HepG2 (cell line): ENCODE measurements around the gene COMT. TPM values are rescaled to one million over a fixed set of nuclear protein-coding genes. Genes with fewer than 3 reads are reported as not detected.

Experiments used
- AKAP8 ChIP-seq: sonication (generic); formaldehyde crosslinking; IDR thresholded peaks from 2 replicates; pipeline ENCODE4 v1.5.1; 2020; ENCODE audit warnings: mild to moderate bottlenecking, missing genetic modification reagents
- CC2D1A ChIP-seq: sonication (generic); formaldehyde crosslinking; IDR thresholded peaks from 2 replicates; pipeline ENCODE4 v1.8.1; 2023; ENCODE audit warnings: mild to moderate bottlenecking, missing genetic modification reagents
- CEBPG ChIP-seq: IDR thresholded peaks from 2 replicates; pipeline ENCODE4 v1.6.1; 2016
- ETV6 ChIP-seq: sonication (generic); formaldehyde crosslinking; conservative IDR thresholded peaks from 2 replicates; pipeline ENCODE4 v1.4.0; 2020; ENCODE audit warnings: missing genetic modification reagents
- FOXA3 ChIP-seq: IDR thresholded peaks from 2 replicates; pipeline ENCODE4 v1.6.1; 2016; ENCODE audit warnings: missing genetic modification reagents, missing compliant biosample characterization
- HINFP ChIP-seq: sonication (generic); formaldehyde crosslinking; IDR thresholded peaks from 2 replicates; pipeline ENCODE4 v1.4.0; 2020; ENCODE audit warnings: low read depth, mild to moderate bottlenecking, missing genetic modification reagents
- HOXA5 ChIP-seq: sonication (generic); formaldehyde crosslinking; IDR thresholded peaks from 2 replicates; pipeline ENCODE4 v1.4.0; 2020; ENCODE audit warnings: missing genetic modification reagents
- MBD4 ChIP-seq: IDR thresholded peaks from 2 replicates; pipeline ENCODE4 v1.6.1; 2012; ENCODE audit warnings: low read length, inconsistent platforms, borderline replicate concordance
- NFKBIZ ChIP-seq: IDR thresholded peaks from 2 replicates; pipeline ENCODE4 v1.6.1; 2018; ENCODE audit warnings: missing genetic modification reagents, missing compliant biosample characterization
- PLRG1 ChIP-seq: fragments of 450-650 bp; conservative IDR thresholded peaks from 2 replicates; pipeline ENCODE4 v1.6.1; 2016
- RFXAP ChIP-seq: sonication (generic); formaldehyde crosslinking; IDR thresholded peaks from 2 replicates; pipeline ENCODE4 v1.4.0; 2020; ENCODE audit warnings: missing genetic modification reagents, borderline replicate concordance
- SAP130 ChIP-seq: IDR thresholded peaks from 2 replicates; pipeline ENCODE4 v1.6.1; 2016; ENCODE audit warnings: low read depth
- SP140L ChIP-seq: sonication (generic); formaldehyde crosslinking; IDR thresholded peaks from 2 replicates; pipeline ENCODE4 v1.4.0; 2020; ENCODE audit warnings: missing genetic modification reagents, borderline replicate concordance
- SP2 ChIP-seq: sonication (generic); formaldehyde crosslinking; IDR thresholded peaks from 2 replicates; pipeline ENCODE4 v1.5.1; 2020; ENCODE audit warnings: mild to moderate bottlenecking, missing genetic modification reagents
- TBP ChIP-seq: sonication (generic); formaldehyde crosslinking; IDR thresholded peaks from 2 replicates; pipeline ENCODE4 v1.5.0; 2020; ENCODE audit warnings: missing genetic modification reagents
- THYN1 ChIP-seq: sonication (generic); formaldehyde crosslinking; IDR thresholded peaks from 2 replicates; pipeline ENCODE4 v1.8.1; 2023; ENCODE audit warnings: low read depth, mild to moderate bottlenecking, moderate library complexity, missing genetic modification reagents, borderline replicate concordance
- YEATS2 ChIP-seq: sonication (generic); formaldehyde crosslinking; IDR thresholded peaks from 2 replicates; pipeline ENCODE4 v1.4.0; 2020; ENCODE audit warnings: missing genetic modification reagents, borderline replicate concordance
- ZBTB7B ChIP-seq: sonication (generic); formaldehyde crosslinking; IDR thresholded peaks from 2 replicates; pipeline ENCODE4 v1.4.0; 2020; ENCODE audit warnings: missing genetic modification reagents
- ZMYM3 ChIP-seq: sonication (generic); formaldehyde crosslinking; IDR thresholded peaks from 2 replicates; pipeline ENCODE4 v1.5.1; 2020; ENCODE audit warnings: mild to moderate bottlenecking, missing genetic modification reagents
- ZNF10 ChIP-seq: sonication (generic); formaldehyde crosslinking; IDR thresholded peaks from 2 replicates; pipeline ENCODE4 v1.4.0; 2020; ENCODE audit warnings: mild to moderate bottlenecking, low read depth, missing genetic modification reagents, borderline replicate concordance
- ZNF121 ChIP-seq: sonication (generic); formaldehyde crosslinking; IDR thresholded peaks from 2 replicates; pipeline ENCODE4 v1.5.0; 2020; ENCODE audit warnings: mild to moderate bottlenecking, missing genetic modification reagents
- ZNF160 ChIP-seq: sonication (generic); formaldehyde crosslinking; IDR thresholded peaks from 2 replicates; pipeline ENCODE4 v1.8.0; 2022; ENCODE audit warnings: mild to moderate bottlenecking, inconsistent platforms, missing genetic modification reagents
- ZNF563 ChIP-seq: sonication (generic); formaldehyde crosslinking; IDR thresholded peaks from 2 replicates; pipeline ENCODE4 v1.8.0; 2022; ENCODE audit warnings: mild to moderate bottlenecking, moderate library complexity, missing genetic modification reagents
- ZNF691 ChIP-seq: sonication (generic); formaldehyde crosslinking; IDR thresholded peaks from 2 replicates; pipeline ENCODE4 v1.4.0; 2020; ENCODE audit warnings: missing genetic modification reagents, low read depth, mild to moderate bottlenecking, borderline replicate concordance
- ZNF772 ChIP-seq: sonication (generic); formaldehyde crosslinking; IDR thresholded peaks from 2 replicates; pipeline ENCODE4 v1.5.0; 2020; ENCODE audit warnings: mild to moderate bottlenecking, missing genetic modification reagents
- ZNF792 ChIP-seq: IDR thresholded peaks from 2 replicates; pipeline ENCODE4 v1.6.1; 2016
- ZNF883 ChIP-seq: sonication (generic); formaldehyde crosslinking; IDR thresholded peaks from 2 replicates; pipeline ENCODE4 v1.5.1; 2020; ENCODE audit warnings: mild to moderate bottlenecking, missing genetic modification reagents; ENCODE audit errors: not compliant biosample characterization
- polyA plus RNA-seq, 8 experiments: library from polyadenylated mRNA; depleted of rRNA in 3 of 8; stranded (reverse) in 7 of 8; unstranded in 1 of 8; fragments of >200 nt; fragmentation: Illumina TruSeq in 4 of 8; extraction: Trizol in 4 of 8; gene quantifications; 2 replicates each; pipeline versions ENCODE4 v1.2.1 to v1.2.3, GENCODE V29; 2011 to 2016; ENCODE audit warnings: low read depth in 4 of 8, missing spikeins in 1 of 8, mixed read lengths in 1 of 8; ENCODE audit not compliant: insufficient read depth in 1 of 8
- total RNA-seq, 5 experiments: library from RNA; depleted of rRNA; stranded (reverse); fragments of >200 nt; fragmentation: Illumina TruSeq; extraction: Trizol; gene quantifications; 2 replicates each; pipeline ENCODE4 v1.2.3, GENCODE V29; 2016; ENCODE audit warnings: low read depth in 1 of 5
- TF ChIP-seq, protein P1 (sequence below): IDR thresholded peaks from 2 replicates; pipeline ENCODE4 v1.6.1; 2016; ENCODE audit warnings: missing compliant biosample characterization, missing genetic modification reagents, borderline replicate concordance

The COMT gene
- total and polyA plus RNA-seq, 2 of the 13 experiments (the other 11 are each of a cell fraction or from before 2014, with no cell fraction given) = 156 to 162 TPM

GRCh38 chr22:19959587-19960490 is 18.3 kb downstream of the COMT start (continued):
- TF ChIP-seq ZNF563 (CRISPR knock-in tag) = no peak
- TF ChIP-seq YEATS2 (CRISPR knock-in tag) = no peak
- 0 out of 2 replicates have a peak, but pooled peaks have one; percentile 82 for TF ChIP-seq NFKBIZ
- TF ChIP-seq ETV6 (CRISPR knock-in tag) = no peak
- no peak for TF ChIP-seq CC2D1A (CRISPR knock-in tag)
- TF ChIP-seq HOXA5 (CRISPR knock-in tag) = no peak
- TF ChIP-seq ZBTB7B = peak; percentile 95
- no peak for TF ChIP-seq THYN1 (CRISPR knock-in tag)
- TF ChIP-seq SP2 (CRISPR knock-in tag) = peak; percentile 43
- TF ChIP-seq ZNF10 (CRISPR knock-in tag) = no peak
- no peak for TF ChIP-seq HINFP (CRISPR knock-in tag)
- no peak for TF ChIP-seq RFXAP (CRISPR knock-in tag)
- TF ChIP-seq TBP = no peak
- peak; percentile 58; the same call in 1 of the 2 replicates for TF ChIP-seq ZMYM3 (CRISPR knock-in tag)
- TF ChIP-seq ZNF160 (CRISPR knock-in tag) = peak; percentile 64; the same call in 1 of the 2 replicates
- TF ChIP-seq SP140L (CRISPR knock-in tag) = no peak
- peak; percentile 93 for TF ChIP-seq AKAP8 (CRISPR knock-in tag)
- no peak for TF ChIP-seq ZNF121
- peak; percentile 53 for TF ChIP-seq SAP130
- no peak for TF ChIP-seq PLRG1
- peak; percentile 60 for TF ChIP-seq ZNF792
- TF ChIP-seq, protein P1, sequence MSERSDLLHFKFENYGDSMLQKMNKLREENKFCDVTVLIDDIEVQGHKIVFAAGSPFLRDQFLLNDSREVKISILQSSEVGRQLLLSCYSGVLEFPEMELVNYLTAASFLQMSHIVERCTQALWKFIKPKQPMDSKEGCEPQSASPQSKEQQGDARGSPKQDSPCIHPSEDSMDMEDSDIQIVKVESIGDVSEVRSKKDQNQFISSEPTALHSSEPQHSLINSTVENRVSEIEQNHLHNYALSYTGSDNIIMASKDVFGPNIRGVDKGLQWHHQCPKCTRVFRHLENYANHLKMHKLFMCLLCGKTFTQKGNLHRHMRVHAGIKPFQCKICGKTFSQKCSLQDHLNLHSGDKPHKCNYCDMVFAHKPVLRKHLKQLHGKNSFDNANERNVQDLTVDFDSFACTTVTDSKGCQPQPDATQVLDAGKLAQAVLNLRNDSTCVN = no peak
- TF ChIP-seq ZNF772 = 0 out of 2 replicates have a peak, but pooled peaks have one; percentile 27
- TF ChIP-seq CEBPG (CRISPR knock-in tag) = 0 out of 2 replicates have a peak, but pooled peaks have one; percentile 27
- TF ChIP-seq ZNF883 (CRISPR knock-in tag) = no peak
- TF ChIP-seq ZNF691 (CRISPR knock-in tag) = no peak
- peak; percentile 48 for TF ChIP-seq FOXA3 (CRISPR knock-in tag)
- no peak for TF ChIP-seq MBD4
